KOPT-K1 (cell line): Measurements from ENCODE around the gene CBX2.

ENCODE experiments used
- H3K27ac ChIP-seq: fragments of 200-600 bp; sonication (generic); 2 replicates; pipeline ENCODE4 v1.5.1; 2016; ENCODE audit warnings: antibody characterized with exemption, mild to moderate bottlenecking, low read depth, low read length; ENCODE audit not compliant: poor library complexity, severe bottlenecking
- H3K36me3 ChIP-seq: fragments of 200-600 bp; sonication (generic); 2 replicates; pipeline ENCODE4 v1.5.1; 2017; ENCODE audit warnings: antibody characterized with exemption, mild to moderate bottlenecking, low read length, moderate library complexity; ENCODE audit not compliant: insufficient read depth
- H3K9me3 ChIP-seq: fragments of 200-600 bp; sonication (generic); 2 replicates; pipeline ENCODE4 v1.5.1; 2017; ENCODE audit warnings: antibody characterized with exemption, low read length, mild to moderate bottlenecking; ENCODE audit not compliant: insufficient read depth, poor library complexity, severe bottlenecking

The CBX2 gene

DNA sequence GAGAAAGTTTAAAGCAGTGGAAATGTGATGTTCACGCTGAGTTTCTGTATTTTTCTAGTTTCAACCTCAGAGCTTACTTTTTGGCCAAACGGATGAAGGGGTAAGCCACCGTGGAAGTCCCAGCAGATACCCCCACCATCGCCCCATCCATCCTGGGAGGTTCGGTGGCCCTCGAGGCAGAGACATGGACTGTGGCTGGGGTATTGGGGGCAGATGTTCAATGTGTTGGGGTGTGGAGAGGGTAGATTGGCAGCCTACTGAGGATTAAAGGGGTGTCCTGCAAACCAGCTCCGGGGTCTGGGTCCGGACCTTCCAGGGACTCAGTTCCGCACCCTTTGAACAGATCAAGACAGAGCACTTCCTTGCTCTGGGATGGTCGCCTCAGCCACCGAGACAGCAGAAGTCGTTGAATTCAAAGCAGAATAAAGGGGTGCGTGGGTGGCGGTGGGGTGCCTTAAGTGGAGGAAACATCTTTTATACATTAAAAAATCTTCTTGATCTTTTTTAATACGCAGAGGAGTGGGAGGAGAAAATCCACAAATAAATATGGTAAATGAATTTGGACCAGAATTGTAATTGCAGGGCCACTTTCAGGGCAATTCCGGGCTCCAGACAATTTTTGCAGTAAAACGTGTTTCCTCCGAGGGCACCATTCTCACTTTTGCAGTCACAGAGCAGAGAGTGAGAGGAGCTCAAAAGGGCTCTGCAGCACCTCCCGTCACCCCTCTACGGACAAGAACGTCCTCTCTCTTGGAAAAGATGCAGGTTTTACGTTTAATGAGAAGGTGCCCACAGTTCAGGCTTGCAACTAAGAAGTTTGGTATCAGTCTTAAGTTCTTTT, 27.1 kb downstream of the CBX2 start:
- Histone ChIP-seq H3K36me3 (no peaks in the 10 kb centered on the region), H3K27ac (no peak overlapping the region), H3K9me3 (no peaks in the 10 kb centered on the region)

DNA sequence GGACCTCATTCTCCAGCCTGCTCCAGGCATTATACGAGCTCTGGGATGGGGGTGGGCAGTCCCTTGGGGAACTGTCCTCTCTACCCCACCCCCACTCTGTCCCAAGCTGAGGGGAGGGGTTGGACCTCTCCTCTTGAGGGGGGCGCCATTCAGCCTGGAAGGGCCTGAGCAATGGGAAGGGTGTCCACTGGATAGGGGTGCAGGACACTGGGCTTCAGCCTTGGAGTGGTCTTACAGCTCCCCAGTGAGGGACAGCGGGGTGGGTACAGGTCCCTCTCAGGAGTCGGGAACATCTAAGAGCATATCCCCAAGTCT, 28.5 kb downstream of the CBX2 start:
- no peaks in the 10 kb centered on the region for H3K9me3 ChIP-seq
- no peak overlapping the region for H3K27ac ChIP-seq
- H3K36me3 ChIP-seq, result no peaks in the 10 kb centered on the region

DNA sequence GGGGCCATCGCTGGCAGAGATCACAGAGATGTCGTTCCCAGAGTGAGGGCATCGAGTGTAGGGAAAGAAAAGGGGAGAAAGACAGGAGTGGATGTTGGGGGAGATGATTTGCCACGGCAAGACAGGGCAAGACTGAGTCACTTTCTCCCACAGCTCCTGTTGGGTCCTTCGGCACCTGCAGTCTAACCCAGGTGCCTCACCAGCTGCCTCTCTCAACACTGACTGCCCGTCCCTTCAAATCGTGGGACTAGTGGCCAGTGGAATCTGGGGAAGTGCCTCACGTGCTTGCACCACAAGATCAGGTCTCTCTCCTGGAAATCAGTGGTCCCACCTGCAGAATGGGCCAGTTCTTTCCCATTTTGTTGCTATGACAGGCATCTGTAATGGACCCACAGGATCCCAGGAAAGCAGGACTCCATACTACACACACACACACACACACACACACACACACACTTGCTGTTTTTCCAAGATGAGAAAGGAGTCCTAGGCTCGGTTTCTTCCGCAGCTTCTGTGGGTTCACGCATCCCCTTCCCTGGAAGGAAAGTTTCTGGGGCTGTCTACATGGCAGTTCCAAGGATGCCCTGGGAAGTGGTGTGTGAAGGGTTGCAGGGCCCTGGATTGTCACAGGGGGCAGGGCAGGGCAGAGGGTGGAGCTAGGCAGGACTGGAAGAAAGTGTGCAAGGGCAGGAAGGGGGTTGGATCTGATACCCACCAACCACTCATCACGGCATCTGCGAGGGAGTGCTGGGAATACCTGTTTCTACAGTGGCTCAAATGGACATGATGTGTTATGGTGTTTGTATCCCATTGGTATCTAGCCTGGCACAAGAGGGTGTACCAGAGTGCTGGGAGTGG, 29.1 kb downstream of the CBX2 start:
- Histone ChIP-seq H3K9me3 (no peaks in the 10 kb centered on the region), H3K27ac (no peak overlapping the region), H3K36me3 (no peaks in the 10 kb centered on the region)

DNA sequence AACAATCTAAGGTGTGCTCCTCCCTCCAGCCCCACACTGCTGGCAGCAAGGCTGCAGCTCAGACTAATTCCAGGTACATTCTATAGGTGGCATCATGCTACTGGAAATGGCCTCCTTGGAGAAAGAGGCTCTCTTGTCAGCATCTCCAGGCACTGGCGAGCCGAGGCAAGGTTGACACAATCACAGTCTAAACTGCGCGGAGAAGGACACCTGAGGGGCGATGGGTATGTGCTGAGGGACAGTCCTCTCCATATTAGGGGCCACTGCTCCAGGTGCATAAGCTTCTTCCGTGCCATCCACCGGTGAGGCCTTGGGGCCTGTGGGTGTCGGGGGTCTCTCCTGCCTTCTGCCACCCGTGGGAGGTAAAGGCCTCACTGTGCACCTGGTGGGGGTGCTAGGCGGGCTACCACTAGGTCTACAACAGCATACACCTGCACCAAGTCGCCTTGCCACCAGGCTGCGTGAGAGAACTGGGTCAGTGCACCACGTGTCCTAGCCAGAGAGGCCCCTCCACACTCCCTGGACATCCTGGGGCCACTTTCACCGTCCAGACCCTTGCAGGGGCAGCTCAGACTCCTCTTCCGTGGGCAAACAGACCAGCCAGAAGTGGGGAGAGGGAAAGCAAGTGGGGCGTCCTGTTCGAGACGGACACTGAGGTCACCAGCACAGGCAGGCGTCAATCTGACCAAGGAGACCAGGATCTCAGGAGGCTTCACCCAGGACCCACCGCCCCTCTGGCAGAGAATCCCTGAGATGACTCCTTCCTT, 31.0 kb downstream of the CBX2 start:
- H3K36me3 ChIP-seq, result no peaks in the 10 kb centered on the region
- no peaks in the 10 kb centered on the region for H3K9me3 ChIP-seq
- no peak overlapping the region for H3K27ac ChIP-seq

- Histone ChIP-seq H3K36me3 (no peaks in the 10 kb centered on the region), H3K9me3 (no peaks in the 10 kb centered on the region), H3K27ac (no peak overlapping the region)
These were observed 31.7 kb downstream of the CBX2 start for GRCh38 chr17:79809530-79810129.

- no peak overlapping the region for H3K27ac ChIP-seq
- no peaks in the 10 kb centered on the region for H3K36me3 ChIP-seq
- no peaks in the 10 kb centered on the region for H3K9me3 ChIP-seq
These were observed 32.4 kb downstream of the CBX2 start for GRCh38 chr17:79810130-79811010.

DNA sequence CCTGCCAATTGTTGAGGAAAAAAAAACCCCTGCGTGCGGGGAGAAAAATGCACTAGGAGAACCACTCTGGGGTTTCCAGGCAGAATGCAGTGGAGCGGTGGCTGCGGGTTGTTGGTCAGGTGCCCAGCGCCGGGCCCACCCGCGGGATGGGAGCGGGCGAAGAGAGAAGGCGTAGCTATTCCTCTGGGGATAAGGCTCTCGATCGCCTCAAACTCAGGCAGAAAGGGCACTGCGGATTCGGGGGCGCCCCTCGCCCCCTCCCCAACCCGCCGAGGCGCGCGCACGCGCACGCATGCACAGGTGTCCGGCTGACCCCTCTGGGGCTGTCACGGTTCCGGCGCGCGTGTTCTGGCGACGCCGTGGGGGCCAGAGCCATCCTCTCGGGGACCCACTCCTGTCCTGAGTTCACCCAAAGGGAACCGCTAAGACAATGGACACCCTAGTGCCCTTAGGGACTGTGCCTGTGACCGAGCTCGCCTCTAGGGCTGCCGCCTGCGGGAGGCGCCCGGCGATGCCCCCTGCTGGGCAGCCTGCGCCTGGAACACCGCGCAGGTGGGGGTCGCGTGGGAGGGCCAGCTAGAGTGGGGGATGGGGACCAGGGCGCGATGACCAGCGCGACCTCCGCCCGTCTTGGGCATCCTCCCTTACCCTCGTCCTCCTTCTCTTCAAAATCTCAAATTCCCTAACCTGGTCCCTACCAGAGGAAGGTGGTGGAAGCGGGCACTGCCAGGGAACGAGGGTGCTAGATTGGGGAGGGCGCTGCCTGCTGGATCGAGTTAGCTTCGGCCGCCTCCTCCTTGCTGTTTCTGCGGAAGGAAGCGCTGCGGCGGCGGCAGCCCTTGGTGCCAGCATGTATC, 33.3 kb downstream of the CBX2 start:
- Histone ChIP-seq H3K9me3 (no peaks in the 10 kb centered on the region), H3K36me3 (no peaks in the 10 kb centered on the region), H3K27ac (no peak overlapping the region)

GRCh38 chr17:79811868-79812352, 34.0 kb downstream of the CBX2 start:
- Histone ChIP-seq H3K9me3 (no peaks in the 10 kb centered on the region), H3K27ac (no peak overlapping the region), H3K36me3 (no peaks in the 10 kb centered on the region)

- no peaks in the 10 kb centered on the region for H3K9me3 ChIP-seq
- H3K36me3 ChIP-seq, result no peaks in the 10 kb centered on the region
- H3K27ac ChIP-seq, result peak overlapping the region; percentile 45
These were observed 34.7 kb downstream of the CBX2 start for GRCh38 chr17:79812353-79813258.

DNA sequence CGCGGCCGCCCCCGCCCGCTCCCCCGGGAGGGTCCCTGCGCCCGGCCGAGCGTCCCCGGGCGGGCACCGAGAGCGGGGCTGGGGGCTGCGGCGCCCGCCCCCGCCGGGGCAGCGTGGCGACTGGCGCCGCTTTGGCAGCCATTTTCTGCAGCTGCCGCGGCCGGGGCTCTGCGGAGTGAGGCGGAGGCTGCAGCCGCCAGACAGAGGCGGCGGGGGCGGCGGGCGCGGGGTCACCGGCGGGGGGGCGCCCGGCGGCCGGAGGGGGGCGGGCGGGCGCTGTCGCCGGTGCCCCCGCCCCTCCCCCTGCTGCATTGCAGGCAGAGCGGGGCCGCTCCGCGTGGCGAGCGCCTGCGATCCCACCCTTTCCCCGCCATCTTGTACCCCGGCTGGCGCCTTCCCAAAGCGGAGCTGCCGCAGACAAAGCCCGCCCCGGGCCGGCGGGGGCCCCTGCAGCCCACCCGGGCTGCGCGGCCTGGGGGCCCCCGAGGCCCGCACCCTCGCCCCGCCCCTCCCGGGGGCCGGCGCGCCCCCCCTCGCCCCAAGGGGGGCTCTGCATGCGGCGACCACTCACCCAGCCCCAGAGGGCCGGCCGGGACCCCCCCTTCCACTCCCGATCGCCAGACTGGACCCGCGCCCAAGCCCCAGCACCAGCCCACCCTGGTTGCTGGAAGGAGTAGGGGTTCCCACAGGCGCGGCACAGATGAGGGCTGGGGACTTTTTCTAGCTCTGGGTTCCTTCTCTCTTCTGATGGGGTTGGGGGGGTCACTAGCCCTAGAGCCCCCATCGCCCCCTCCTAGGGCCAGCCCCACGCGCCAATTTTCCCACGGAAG, 35.6 kb downstream of the CBX2 start:
- no peaks in the 10 kb centered on the region for H3K36me3 ChIP-seq
- H3K9me3 ChIP-seq, result no peaks in the 10 kb centered on the region
- peak overlapping the region; percentile 45 for H3K27ac ChIP-seq

DNA sequence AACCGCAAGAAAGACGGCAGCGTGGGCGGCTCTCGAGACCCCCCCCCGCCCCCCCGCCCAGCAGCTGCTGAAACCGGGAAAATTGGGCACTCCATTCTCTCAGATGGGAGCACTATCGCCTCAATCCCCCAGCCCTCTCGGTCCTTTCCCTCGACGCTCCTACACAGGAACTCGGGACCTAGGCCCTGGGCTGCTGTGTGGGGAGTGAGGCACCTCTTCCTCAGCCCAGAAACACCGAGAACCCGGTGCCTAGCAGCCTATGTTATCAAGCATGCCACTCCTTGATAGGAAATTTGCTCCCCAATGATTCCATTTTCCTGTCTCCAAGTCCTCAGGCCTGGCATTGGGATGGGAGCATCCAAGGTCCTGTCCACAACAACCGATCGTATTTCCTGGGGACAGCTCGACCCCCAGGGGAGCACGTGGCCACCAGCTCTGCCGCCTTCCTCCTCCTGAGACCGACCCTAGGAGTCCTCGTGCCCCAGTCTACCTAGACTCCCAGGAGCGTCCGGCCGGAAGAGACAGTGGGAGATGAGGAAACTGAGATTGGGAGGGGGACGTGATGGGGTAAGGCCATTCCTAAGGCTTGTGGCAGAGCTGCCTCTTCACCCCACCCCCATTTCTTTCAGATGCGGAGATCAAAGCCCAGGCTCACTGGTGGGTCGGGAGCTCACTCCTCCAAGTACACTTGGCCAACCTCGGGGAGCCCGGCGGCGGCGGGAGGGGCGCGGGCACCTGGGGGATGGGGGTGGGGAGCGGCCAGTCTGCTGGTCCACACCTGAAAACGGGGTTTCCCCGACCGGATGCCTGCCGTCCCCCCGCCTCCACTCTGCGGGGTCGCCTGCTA, 36.4 kb downstream of the CBX2 start:
- no peaks in the 10 kb centered on the region for H3K9me3 ChIP-seq
- H3K36me3 ChIP-seq, result no peaks in the 10 kb centered on the region
- H3K27ac ChIP-seq, result no peak overlapping the region
